ENCODE results near the gene DLX2. TPM values are rescaled to one million over a fixed set of nuclear protein-coding genes. Genes with fewer than 3 reads are reported as not detected.

Gene DLX2
- total RNA-seq, 1 experiment from 2014 or later, result 0.76 TPM

DNA sequence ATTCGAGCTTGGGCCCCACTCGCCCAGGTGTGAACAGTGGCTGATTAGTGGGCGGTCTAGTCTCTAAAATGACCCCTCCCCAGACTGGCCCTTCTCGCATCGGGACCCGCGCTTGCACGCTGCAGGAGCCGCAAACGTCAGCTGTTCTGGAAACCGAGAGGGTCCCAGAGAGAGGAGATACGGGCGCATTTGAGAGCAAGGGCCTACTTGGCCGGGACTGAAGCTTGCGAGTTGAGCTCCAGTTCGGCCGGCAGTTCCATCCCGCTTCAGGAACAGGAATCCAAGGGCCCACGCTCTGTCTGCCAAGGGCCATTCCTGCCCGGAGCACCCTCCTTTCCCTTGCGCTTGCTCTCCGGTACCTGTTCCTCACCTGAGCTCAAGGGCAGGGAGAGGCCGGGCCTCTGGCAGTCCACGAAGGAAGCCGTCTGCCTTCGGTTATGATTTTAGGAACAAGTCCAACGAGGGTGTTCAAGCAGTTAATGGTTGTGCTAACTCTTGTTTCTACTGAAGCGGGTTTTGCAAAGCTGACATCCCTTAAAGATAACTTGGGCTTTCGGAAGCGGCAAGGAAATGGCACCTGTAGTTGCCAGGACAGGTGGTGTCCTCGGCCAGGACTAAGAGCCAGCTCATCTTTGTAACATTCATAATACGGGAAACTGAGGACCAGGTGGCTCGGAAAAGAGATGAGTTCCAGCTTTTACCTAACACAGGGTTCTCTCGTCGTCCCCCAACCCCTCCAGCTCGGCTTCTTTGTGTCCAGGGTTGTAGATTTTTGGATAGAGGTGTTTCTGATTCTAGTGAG is 21.3 kb downstream of the DLX2 start:
- Histone ChIP-seq H3K27me3 (ENCODE audit: insufficient read depth, low read depth) (no peaks in the 10 kb centered on the region), H3K4me1 (replicated peaks; ENCODE audit: insufficient read depth) (peaks cover 13% of the 10 kb centered on the region; the same call in 1 of the 2 replicates), H3K9me2 (ENCODE audit: insufficient read depth) (no peaks in the 10 kb centered on the region), H3K79me2 (ENCODE audit: low read depth) (no peaks in the 10 kb centered on the region), H3K4me3 (no peak overlapping the region), H2AFZ (no peak overlapping the region), H3K4me2 (no peak overlapping the region), H4K20me1 (ENCODE audit: insufficient read depth) (no peaks in the 10 kb centered on the region), H3F3A (ENCODE audit: insufficient read depth, low read depth) (peaks cover 10% of the 10 kb centered on the region; the same call in 1 of the 2 replicates), H3K27ac (no peak overlapping the region), H3K36me3 (ENCODE audit: low read depth) (no peaks in the 10 kb centered on the region), H3K9me3 (ENCODE audit: insufficient read depth, low read depth) (peaks cover 5% of the 10 kb centered on the region; the same call in 1 of the 2 replicates)
- POLR2A ChIA-PET (ENCODE audit: unreplicated experiment), result no interaction called here
- CTCF ChIA-PET, result no interaction called here
- no peak for DNase-seq
- TF ChIP-seq, protein P1, sequence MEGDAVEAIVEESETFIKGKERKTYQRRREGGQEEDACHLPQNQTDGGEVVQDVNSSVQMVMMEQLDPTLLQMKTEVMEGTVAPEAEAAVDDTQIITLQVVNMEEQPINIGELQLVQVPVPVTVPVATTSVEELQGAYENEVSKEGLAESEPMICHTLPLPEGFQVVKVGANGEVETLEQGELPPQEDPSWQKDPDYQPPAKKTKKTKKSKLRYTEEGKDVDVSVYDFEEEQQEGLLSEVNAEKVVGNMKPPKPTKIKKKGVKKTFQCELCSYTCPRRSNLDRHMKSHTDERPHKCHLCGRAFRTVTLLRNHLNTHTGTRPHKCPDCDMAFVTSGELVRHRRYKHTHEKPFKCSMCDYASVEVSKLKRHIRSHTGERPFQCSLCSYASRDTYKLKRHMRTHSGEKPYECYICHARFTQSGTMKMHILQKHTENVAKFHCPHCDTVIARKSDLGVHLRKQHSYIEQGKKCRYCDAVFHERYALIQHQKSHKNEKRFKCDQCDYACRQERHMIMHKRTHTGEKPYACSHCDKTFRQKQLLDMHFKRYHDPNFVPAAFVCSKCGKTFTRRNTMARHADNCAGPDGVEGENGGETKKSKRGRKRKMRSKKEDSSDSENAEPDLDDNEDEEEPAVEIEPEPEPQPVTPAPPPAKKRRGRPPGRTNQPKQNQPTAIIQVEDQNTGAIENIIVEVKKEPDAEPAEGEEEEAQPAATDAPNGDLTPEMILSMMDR (conservative IDR thresholded peaks at IDR 0.05), result no peak
- no peak for TF ChIP-seq EZH2 (IDR thresholded peaks at IDR 0.05; ENCODE audit: low read depth)
- BruUV-seq (replicated peaks), result no TSS peak
- intact Hi-C loops (cut with micrococcal nuclease; ENCODE audit: unreplicated experiment), result no loop called here

DNA sequence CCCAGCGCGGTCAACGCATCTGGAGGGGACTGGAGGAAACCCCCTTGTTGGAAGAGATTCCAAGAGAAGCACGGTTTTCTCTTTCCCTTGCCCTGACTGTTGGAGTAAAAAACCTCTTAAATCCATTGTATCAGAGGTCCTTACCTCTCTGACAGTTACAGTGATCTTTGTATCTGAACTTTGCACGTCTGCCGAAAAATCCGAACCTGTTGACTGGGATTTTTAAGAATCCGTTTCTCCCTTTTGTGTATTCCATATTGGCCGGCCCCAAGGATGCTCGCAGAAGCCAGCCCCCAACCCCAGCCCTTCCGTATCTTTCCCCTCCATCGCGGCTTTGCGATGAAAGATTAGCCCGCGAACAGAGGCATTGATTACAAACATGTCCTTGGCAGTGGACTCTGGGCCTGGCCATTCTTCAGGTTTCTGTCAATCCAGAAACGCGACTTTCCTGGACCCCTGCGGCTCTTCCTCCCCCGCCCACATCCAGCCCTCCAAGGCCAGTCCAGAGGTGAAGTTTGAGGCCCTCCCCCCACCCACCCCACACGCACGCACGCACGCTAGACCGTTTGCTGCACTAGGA is 22.0 kb downstream of the DLX2 start:
- ChIA-PET POLR2A (ENCODE audit: unreplicated experiment) (no interaction called here), CTCF (no interaction called here)
- H3K4me3 ChIP-seq, result no peak overlapping the region
- H3K4me1 ChIP-seq (replicated peaks; ENCODE audit: insufficient read depth), result peaks cover 13% of the 10 kb centered on the region; the same call in 1 of the 2 replicates
- no TSS peak for BruUV-seq (replicated peaks)
- H3K27ac ChIP-seq, result no peak overlapping the region
- intact Hi-C loops (cut with micrococcal nuclease; ENCODE audit: unreplicated experiment), result no loop called here
- H3K4me2 ChIP-seq, result no peak overlapping the region
- H3K36me3 ChIP-seq (ENCODE audit: low read depth), result no peaks in the 10 kb centered on the region
- DNase-seq, result no peak
- peaks cover 5% of the 10 kb centered on the region; the same call in 1 of the 2 replicates for H3K9me3 ChIP-seq (ENCODE audit: insufficient read depth, low read depth)
- peaks cover 10% of the 10 kb centered on the region; the same call in 1 of the 2 replicates for H3F3A ChIP-seq (ENCODE audit: insufficient read depth, low read depth)
- no peak overlapping the region for H2AFZ ChIP-seq
- no peaks in the 10 kb centered on the region for H3K79me2 ChIP-seq (ENCODE audit: low read depth)
- H4K20me1 ChIP-seq (ENCODE audit: insufficient read depth), result no peaks in the 10 kb centered on the region
- no peaks in the 10 kb centered on the region for H3K9me2 ChIP-seq (ENCODE audit: insufficient read depth)
- no peaks in the 10 kb centered on the region for H3K27me3 ChIP-seq (ENCODE audit: insufficient read depth, low read depth)
- TF ChIP-seq EZH2 (IDR thresholded peaks at IDR 0.05; ENCODE audit: low read depth), result no peak
- TF ChIP-seq, protein P1 (conservative IDR thresholded peaks at IDR 0.05), result no peak

DNA sequence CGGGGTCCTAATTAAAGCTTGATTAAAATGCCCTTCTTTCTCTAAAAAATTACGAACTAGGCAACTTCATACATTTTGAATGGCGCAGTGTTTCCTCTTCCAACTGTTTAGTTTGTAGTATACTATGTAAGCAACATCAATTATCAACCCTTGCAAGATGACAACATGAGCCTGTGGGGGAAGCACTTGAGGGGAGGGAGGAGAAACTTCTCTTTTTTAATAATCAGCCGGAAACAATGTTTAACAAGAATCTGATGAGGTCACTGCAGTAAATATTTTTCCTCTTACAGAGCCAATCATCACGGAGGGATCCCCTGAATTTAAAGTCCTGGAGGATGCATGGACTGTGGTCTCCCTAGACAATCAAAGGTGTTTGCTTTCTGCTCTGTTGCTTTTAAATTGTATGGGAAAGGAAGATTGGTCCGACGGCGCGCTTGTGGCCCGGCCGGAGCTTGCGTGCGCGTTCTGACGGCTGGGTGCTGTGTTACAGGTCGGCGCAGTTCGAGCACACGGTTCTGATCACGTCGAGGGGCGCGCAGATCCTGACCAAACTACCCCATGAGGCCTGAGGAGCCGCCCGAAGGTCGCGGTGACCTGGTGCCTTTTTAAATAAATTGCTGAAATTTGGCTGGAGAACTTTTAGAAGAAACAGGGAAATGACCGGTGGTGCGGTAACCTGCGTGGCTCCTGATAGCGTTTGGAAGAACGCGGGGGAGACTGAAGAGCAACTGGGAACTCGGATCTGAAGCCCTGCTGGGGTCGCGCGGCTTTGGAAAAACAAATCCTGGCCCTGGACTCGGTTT is 22.7 kb downstream of the DLX2 start:
- no peak overlapping the region for H2AFZ ChIP-seq
- H3K79me2 ChIP-seq (ENCODE audit: low read depth), result no peaks in the 10 kb centered on the region
- H3F3A ChIP-seq (ENCODE audit: insufficient read depth, low read depth), result peaks cover 10% of the 10 kb centered on the region; the same call in 1 of the 2 replicates
- H3K4me2 ChIP-seq, result no peak overlapping the region
- BruUV-seq (replicated peaks), result no TSS peak
- peaks cover 5% of the 10 kb centered on the region; the same call in 1 of the 2 replicates for H3K9me3 ChIP-seq (ENCODE audit: insufficient read depth, low read depth)
- H3K27ac ChIP-seq, result no peak overlapping the region
- H3K27me3 ChIP-seq (ENCODE audit: insufficient read depth, low read depth), result no peaks in the 10 kb centered on the region
- H3K4me1 ChIP-seq (replicated peaks; ENCODE audit: insufficient read depth), result peaks cover 13% of the 10 kb centered on the region; the same call in 1 of the 2 replicates
- TF ChIP-seq, protein P1 (conservative IDR thresholded peaks at IDR 0.05), result no peak
- TF ChIP-seq EZH2 (IDR thresholded peaks at IDR 0.05; ENCODE audit: low read depth), result no peak
- DNase-seq, result no peak
- H3K36me3 ChIP-seq (ENCODE audit: low read depth), result no peaks in the 10 kb centered on the region
- H3K4me3 ChIP-seq, result no peak overlapping the region
- H3K9me2 ChIP-seq (ENCODE audit: insufficient read depth), result no peaks in the 10 kb centered on the region
- intact Hi-C loops (cut with micrococcal nuclease; ENCODE audit: unreplicated experiment), result no loop called here
- no peaks in the 10 kb centered on the region for H4K20me1 ChIP-seq (ENCODE audit: insufficient read depth)
- CTCF ChIA-PET, result no interaction called here
- POLR2A ChIA-PET (ENCODE audit: unreplicated experiment), result no interaction called here

Data from PC-9 (cell line).